ENCODE measurements around the gene PFDN5. TPM values are rescaled to one million over a fixed set of nuclear protein-coding genes. Genes with fewer than 3 reads are reported as not detected.

The PFDN5 gene
- total RNA-seq, 3 donors from 2014 or later (not counting 1 experiment from before 2014, with no cell fraction given), result 365 to 450 (median 439) TPM

DNA sequence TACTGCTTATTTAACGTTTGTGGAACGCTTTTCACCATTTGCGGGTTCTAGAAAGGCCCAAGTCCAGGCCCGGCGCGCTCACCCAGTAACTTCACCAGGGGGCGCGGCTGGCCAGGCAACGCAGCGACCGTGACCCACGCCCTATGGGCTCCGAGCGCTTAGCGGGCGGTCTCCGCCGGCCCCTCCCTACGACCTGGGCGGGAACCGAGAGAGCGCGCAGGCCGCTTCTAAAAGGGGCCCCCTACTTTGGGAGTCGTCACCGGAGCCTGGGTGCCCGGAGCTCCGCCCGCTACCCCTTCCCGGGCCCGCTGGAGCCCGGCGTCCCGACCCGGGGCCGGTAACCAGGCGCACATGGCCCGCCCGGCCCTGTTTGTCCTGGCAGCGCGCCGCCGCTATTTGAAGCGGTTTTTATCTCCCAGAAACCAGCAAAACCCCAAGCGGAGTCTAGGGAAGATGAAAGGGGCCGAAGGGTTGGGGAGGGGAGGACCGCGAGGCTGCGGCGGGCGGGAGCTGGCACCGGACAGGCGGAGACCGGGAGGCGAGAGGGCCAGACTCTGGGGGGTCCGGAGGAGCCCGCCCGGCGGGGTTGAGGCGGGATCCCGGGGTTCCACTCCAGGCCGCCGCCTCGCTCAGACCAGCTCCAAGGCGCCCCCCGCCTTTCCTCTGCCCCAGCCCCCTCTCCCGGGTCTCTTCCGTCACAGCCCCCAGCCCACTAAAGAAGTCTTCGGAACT, 29.6 kb downstream of the PFDN5 start:
- Mint-ChIP-seq H3K27ac (peak overlapping the region; percentile 93 to 97), H3K27me3 (ENCODE audit: low read depth in 2 of 2) (peaks cover 0 to 12% of the 10 kb centered on the region in 2 donors), H3K9me3 (no peaks in the 10 kb centered on the region), H3K4me1 (peaks cover 34 to 42% of the 10 kb centered on the region in 2 donors), H3K36me3 (no peaks in the 10 kb centered on the region), H3K4me3 (peak overlapping the region; percentile 96)
- intact Hi-C loops (cut with micrococcal nuclease), result loop anchor here (1.0 to 10.0 kb wide), 4 partner anchors 20 to 180 kb away; partner anchors contain the start of genes NPFF and TARBP2
- Histone ChIP-seq H3K4me3 (ENCODE audit: low read length) (peak overlapping the region; percentile 57), H3K9me3 (ENCODE audit: control insufficient read depth, insufficient read depth, low read length) (no peaks in the 10 kb centered on the region), H3K27ac (ENCODE audit: low read length) (peak overlapping the region; percentile 89), H3K36me3 (ENCODE audit: control insufficient read depth, insufficient read depth, low read length) (no peaks in the 10 kb centered on the region), H3K4me1 (ENCODE audit: control insufficient read depth, insufficient read depth, low read length) (peaks cover 38% of the 10 kb centered on the region), H3K27me3 (ENCODE audit: control insufficient read depth, insufficient read depth, low read length) (no peaks in the 10 kb centered on the region)
- peak; percentile 82 to 89 for DNase-seq
- under 1% methylated on average over 69 of the region's 69 CpGs for WGBS (ENCODE audit: insufficient coverage)
- peak; percentile 64 to 79 (median 66) for ATAC-seq
- TF ChIP-seq, protein P1, sequence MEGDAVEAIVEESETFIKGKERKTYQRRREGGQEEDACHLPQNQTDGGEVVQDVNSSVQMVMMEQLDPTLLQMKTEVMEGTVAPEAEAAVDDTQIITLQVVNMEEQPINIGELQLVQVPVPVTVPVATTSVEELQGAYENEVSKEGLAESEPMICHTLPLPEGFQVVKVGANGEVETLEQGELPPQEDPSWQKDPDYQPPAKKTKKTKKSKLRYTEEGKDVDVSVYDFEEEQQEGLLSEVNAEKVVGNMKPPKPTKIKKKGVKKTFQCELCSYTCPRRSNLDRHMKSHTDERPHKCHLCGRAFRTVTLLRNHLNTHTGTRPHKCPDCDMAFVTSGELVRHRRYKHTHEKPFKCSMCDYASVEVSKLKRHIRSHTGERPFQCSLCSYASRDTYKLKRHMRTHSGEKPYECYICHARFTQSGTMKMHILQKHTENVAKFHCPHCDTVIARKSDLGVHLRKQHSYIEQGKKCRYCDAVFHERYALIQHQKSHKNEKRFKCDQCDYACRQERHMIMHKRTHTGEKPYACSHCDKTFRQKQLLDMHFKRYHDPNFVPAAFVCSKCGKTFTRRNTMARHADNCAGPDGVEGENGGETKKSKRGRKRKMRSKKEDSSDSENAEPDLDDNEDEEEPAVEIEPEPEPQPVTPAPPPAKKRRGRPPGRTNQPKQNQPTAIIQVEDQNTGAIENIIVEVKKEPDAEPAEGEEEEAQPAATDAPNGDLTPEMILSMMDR (IDR thresholded peaks at IDR 0.05), result peak; percentile 69

DNA sequence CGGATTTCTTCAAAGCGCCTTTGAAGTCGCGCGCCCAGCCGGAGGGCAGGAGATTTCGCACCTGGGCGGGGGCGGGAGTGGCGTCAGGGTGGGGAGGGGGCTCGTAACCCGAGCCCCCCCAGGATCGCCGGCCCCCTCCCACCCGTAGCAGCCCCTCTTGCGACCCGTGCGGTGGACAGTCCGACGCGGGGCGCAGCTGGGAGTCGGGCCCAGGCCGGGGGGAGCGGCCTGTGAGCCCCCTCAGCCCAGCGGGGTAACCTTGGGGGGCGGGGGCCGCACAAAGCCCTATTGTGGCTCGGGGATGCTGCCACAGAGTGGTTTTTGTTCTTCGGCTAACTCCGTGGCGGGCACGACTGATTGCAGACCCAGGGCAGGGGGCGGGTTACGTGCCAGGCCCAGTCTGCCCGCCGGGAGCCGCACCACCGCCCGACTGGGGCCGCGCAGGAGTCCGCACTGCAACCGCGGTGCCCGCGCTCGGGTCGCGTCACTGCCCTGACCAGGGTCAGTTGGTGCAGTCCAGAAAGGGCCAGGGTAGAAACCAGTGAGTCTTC, 30.2 kb downstream of the PFDN5 start:
- Mint-ChIP-seq H3K9me3 (no peaks in the 10 kb centered on the region), H3K27ac (peak overlapping the region in 1 of 2 donors; percentile 93), H3K27me3 (ENCODE audit: low read depth in 2 of 2) (peaks cover 0 to 12% of the 10 kb centered on the region in 2 donors), H3K4me1 (peaks cover 31 to 35% of the 10 kb centered on the region in 2 donors), H3K4me3 (peak overlapping the region; percentile 77), H3K36me3 (no peaks in the 10 kb centered on the region)
- Histone ChIP-seq H3K27me3 (ENCODE audit: control insufficient read depth, insufficient read depth, low read length) (no peaks in the 10 kb centered on the region), H3K4me3 (ENCODE audit: low read length) (peak overlapping the region; percentile 57), H3K4me1 (ENCODE audit: control insufficient read depth, insufficient read depth, low read length) (peaks cover 35% of the 10 kb centered on the region), H3K27ac (ENCODE audit: low read length) (peak overlapping the region; percentile 89), H3K9me3 (ENCODE audit: control insufficient read depth, insufficient read depth, low read length) (no peaks in the 10 kb centered on the region), H3K36me3 (ENCODE audit: control insufficient read depth, insufficient read depth, low read length) (no peaks in the 10 kb centered on the region)
- TF ChIP-seq, protein P1 (IDR thresholded peaks at IDR 0.05), result no peak
- DNase-seq, result peak; percentile 30 to 46
- WGBS (ENCODE audit: insufficient coverage), result under 1% methylated on average over 50 of the region's 50 CpGs
- ATAC-seq, result no peak
- intact Hi-C loops (cut with micrococcal nuclease), result loop anchor here (2.0 to 10.0 kb wide), 2 partner anchors 53 to 179 kb away; partner anchors contain the start of genes NPFF and TARBP2

DNA sequence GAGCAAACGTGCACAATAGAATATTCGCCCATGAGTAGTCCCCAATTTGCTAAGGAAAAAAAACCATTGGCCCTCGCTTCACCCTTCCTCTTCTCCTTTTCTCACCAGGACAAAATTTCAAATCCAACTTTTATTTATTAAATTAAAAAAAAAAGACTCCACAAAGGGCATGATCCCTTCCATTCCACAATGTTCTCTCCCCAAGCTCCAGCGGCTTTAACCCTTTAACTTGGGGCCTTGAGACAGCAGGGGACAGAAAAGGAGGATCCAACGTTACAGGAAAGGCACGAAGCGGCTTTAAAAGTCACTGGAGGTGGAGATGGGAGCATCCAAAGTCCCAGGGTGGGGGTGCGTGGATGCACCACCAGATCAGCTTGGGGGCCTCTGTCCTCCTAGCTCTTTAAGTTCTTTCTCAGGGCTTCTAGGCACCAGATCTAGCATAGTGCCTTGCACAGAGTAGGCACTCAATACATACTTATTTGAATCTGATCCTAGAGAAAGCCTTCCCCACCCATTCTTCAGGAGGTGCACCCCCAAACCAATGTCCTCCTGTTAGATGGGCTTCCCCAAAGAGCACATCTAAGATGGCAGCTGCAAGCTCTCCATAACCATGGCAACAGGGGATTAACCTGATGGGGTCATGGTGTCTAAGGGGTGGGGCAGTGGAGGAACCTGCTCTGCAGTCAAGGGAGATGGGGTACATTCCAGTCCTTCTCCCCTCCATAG, 31.3 kb downstream of the PFDN5 start:
- ATAC-seq (no peak), DNase-seq (peak in 1 of 2 donors; percentile 29)
- H3K4me1 ChIP-seq (ENCODE audit: control insufficient read depth, insufficient read depth, low read length), result peaks cover 28% of the 10 kb centered on the region
- Mint-ChIP-seq H3K9me3 (no peaks in the 10 kb centered on the region), H3K4me3 (peak overlapping the region; percentile 77), H3K27me3 (ENCODE audit: low read depth in 2 of 2) (peaks cover 0 to 12% of the 10 kb centered on the region in 2 donors), H3K4me1 (peaks cover 20 to 25% of the 10 kb centered on the region in 2 donors), H3K36me3 (no peaks in the 10 kb centered on the region), H3K27ac (peak overlapping the region in 1 of 2 donors; percentile 26)
- H3K9me3 ChIP-seq (ENCODE audit: control insufficient read depth, insufficient read depth, low read length), result no peaks in the 10 kb centered on the region
- H3K4me3 ChIP-seq (ENCODE audit: low read length), result no peak overlapping the region
- no peak overlapping the region for H3K27ac ChIP-seq (ENCODE audit: low read length)
- H3K27me3 ChIP-seq (ENCODE audit: control insufficient read depth, insufficient read depth, low read length), result no peaks in the 10 kb centered on the region
- TF ChIP-seq, protein P1 (IDR thresholded peaks at IDR 0.05), result no peak
- 82% methylated on average over 8 of the region's 8 CpGs for WGBS (ENCODE audit: insufficient coverage)
- intact Hi-C loops (cut with micrococcal nuclease), result loop anchor here (10.0 kb wide), 1 partner anchor 178 kb away; the partner anchor contains the start of genes NPFF and TARBP2
- H3K36me3 ChIP-seq (ENCODE audit: control insufficient read depth, insufficient read depth, low read length), result no peaks in the 10 kb centered on the region

All from natural killer cell (primary cell).